ENCODE data around the gene UBE4A.

UBE4A gene

DNA sequence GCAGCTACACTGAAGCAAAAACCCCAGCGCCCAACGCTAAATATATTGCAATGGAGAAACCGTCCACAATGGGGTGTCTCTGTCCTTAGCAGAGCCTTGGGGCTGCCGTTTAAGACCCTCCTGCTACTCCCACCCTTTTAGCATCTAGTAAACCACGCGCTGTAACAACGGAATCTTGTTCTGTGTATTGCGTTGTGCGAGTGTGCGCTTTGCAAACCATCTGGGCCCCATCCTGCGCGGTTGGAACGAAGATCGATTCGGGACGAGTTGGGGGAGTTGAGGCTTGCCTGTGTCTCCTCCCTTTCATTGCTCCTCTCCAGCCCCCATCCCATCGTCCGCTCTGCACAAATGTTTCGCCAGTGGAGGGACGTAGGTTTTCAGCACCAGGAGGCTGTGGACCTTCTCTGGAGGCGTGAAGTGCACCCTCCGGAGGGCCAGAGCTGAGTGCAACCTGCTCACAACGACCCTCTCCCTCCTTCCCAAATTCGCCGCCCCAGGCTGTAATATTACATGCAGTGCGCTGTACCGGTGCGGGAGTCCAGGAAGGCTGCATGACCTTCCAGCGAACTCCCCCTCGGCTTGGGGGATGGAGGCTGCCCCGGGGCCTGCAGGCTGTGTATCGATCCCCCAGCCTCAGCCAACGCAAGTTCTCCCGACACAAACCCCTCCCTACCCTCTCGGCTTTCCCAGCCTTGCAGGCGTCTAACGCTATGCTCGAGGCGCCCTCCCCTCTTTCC lies 75.3 kb downstream of the UBE4A start:
- DNase-seq (ENCODE audit: low spot score) = peak; percentile 55
- TF ChIP-seq, protein P1, sequence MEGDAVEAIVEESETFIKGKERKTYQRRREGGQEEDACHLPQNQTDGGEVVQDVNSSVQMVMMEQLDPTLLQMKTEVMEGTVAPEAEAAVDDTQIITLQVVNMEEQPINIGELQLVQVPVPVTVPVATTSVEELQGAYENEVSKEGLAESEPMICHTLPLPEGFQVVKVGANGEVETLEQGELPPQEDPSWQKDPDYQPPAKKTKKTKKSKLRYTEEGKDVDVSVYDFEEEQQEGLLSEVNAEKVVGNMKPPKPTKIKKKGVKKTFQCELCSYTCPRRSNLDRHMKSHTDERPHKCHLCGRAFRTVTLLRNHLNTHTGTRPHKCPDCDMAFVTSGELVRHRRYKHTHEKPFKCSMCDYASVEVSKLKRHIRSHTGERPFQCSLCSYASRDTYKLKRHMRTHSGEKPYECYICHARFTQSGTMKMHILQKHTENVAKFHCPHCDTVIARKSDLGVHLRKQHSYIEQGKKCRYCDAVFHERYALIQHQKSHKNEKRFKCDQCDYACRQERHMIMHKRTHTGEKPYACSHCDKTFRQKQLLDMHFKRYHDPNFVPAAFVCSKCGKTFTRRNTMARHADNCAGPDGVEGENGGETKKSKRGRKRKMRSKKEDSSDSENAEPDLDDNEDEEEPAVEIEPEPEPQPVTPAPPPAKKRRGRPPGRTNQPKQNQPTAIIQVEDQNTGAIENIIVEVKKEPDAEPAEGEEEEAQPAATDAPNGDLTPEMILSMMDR (IDR thresholded peaks at IDR 0.05; ENCODE audit: extremely low read depth, missing control alignments) = no peak

DNA sequence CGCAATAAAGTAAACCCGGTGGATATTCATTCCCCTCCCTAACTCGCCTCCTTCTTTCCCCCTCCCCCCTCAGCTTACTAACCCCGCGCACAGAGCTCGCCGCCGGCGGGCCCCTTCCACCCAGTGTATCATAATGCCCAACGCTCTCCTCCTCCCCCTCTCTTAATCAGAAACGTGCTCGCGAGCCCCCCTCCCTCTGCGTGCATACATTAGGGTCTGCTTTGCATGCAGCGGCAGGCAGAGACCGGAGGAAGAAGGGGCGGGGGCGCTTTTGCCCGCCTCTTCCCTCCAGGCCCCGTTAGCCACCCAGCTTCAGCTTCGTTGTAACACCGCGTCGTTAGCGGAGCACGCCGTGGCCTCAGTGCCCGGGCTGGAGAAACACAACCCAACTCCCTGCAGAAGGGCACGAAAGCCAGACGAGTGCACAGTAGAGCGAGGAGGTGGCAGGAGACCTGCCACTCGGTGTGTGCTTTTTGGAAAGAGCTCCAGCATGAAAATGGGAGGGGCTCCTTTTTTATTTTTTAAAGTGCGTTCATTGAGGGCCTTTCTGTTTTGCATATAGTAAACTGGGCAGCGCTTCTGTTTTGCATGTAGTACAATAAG lies 76.0 kb downstream of the UBE4A start:
- TF ChIP-seq, protein P1 (IDR thresholded peaks at IDR 0.05; ENCODE audit: extremely low read depth, missing control alignments) = no peak
- peak; percentile 77 for DNase-seq (ENCODE audit: low spot score)

DNA sequence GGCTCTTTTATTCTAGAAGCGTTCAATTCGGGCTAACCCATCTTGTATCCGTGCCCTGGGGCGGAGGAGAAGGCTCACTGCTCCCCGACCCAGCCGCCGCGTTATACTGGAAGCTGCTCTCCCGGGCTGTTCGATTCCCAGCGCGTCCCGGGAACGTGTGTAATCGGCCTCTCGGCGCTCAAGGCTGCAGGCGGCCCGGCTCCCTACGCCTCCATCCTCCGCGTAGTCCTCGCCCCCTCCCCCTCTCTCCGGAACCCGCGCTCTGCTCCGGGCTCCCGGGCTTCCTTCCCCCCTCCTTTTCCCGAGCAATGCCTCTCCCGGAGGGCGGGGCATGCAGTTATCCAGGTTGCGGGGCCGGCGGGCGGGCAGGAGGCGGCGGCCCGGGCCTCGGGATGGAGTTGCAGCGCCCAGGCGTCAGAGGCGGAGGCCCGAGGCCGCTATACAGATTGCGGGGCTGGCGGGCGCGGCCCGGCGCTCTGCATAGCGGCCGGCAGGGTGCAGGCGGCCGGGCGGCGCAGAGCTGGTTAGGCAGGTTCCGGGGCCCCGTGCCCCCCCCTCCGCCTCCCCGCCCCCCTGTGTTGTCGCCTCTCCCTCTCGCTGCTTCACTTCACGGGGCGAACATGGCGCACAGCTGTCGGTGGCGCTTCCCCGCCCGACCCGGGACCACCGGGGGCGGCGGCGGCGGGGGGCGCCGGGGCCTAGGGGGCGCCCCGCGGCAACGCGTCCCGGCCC lies 76.7 kb downstream of the UBE4A start, which contains the start of gene KMT2A:
Gene KMT2A (plus strand): TSS at position 600 of the 732 bp plus-strand sequence. CDS start 21 bp downstream, at position 621.
- TF ChIP-seq, protein P1 (IDR thresholded peaks at IDR 0.05; ENCODE audit: extremely low read depth, missing control alignments) = peak; percentile 85
- DNase-seq (ENCODE audit: low spot score) = peak; percentile 96

DNA sequence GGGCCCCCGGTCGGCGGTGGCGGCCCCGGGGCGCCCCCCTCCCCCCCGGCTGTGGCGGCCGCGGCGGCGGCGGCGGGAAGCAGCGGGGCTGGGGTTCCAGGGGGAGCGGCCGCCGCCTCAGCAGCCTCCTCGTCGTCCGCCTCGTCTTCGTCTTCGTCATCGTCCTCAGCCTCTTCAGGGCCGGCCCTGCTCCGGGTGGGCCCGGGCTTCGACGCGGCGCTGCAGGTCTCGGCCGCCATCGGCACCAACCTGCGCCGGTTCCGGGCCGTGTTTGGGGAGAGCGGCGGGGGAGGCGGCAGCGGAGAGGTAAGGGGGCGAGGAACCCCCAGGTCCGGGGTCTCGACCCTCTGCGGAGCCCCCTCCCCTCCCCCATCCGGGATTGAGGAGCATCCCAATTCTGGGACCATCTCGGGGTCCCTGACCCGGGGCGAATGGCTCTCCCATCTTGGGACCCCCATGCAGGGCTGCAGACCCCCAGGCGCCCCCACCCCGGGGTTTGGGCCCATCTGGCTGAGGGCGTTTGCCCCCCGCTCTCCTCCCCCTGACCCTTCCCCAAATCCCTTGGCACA lies 77.3 kb downstream of the UBE4A start:
- DNase-seq (ENCODE audit: low spot score) = no peak
- TF ChIP-seq, protein P1 (IDR thresholded peaks at IDR 0.05; ENCODE audit: extremely low read depth, missing control alignments) = no peak

DNA sequence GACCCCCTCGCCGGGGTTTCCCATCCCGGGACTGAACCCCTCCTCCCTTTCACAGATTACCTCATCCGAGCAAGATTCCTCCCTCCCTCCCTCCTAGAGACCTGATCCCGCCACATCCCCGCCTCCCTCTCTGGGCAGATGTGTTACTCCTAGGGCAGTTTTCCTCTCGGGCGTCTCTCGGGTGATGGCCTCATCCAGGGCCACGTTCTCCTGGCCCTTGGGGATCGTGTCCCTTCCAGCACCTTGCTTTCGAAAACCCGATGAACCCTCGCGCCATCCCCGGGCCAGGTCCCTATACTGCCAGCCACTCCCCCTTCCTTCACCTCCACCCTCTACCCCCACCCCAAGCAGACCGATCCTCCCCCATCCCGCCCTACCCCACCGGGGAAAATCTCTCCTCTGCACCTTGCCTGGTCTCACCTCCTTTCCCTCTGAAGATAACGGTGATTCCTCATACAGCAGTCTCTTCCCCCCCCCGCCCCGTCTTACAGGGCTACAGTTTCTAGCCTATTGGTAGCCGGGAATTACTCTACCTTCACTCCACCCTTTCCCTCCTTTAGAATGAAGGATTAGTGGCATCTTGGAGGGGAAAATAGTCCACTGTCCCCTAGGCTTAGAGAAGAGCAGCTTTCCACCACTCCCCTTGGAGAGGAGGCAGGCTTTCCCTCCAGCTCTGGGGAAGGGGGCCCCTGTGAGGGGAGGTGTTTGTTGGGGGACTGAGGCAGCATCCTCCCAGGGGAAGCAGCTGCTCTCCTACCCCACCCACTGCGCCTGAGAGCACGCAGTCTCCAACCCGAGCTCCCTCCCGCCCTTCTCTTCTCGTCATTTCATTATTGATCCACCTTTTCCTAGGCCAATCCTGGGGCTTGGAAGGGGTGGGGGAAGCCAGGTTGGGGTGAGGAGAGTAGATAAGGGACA lies 78.1 kb downstream of the UBE4A start:
- TF ChIP-seq, protein P1 (IDR thresholded peaks at IDR 0.05; ENCODE audit: extremely low read depth, missing control alignments) = no peak
- peak; percentile 51 for DNase-seq (ENCODE audit: low spot score)

DNA sequence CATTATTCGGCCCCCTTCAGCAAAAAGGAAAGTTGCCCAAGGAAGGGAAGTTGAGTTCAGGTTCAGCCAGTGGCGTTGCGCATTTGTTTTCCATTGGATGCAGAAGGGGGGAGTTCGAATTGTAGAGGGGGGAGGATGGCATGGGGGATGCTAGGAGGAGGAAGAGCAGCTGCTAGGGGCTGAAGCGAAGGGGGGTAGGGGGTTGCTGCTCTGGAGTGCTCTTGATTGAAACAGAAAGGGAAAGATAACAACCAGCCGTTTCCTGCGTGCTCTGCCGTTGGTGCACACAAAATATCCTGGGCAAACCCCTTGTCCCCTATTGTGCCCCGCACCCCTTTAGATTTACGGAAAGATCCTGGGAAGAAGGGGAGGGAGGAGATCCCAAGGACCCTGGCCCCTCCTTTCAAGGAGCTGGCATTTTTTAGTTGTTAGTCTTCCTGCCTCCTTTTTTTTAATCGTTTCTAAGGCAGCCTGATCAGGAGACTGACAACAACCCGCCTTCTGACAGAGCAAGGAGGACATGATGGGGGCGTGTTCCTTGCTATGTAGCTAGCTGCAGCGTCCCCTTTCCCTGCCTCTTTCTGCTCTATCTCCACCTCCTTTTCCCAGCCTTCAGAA lies 79.0 kb downstream of the UBE4A start:
- peak; percentile 68 for DNase-seq (ENCODE audit: low spot score)
- TF ChIP-seq, protein P1 (IDR thresholded peaks at IDR 0.05; ENCODE audit: extremely low read depth, missing control alignments) = no peak

Data from GM20000 (cell line).